Osteocyte (in vitro differentiated cells): ENCODE data around the gene WDR27. TPM values are rescaled to one million over a fixed set of nuclear protein-coding genes. Genes with fewer than 3 reads are reported as not detected.

ENCODE experiments used
- DNase-seq: peaks from one replicate; pipeline ENCODE4 v3.0.0; 2021; ENCODE audit warnings: mixed read lengths; ENCODE audit not compliant: unreplicated experiment; ENCODE audit errors: extremely low spot score
- H3K27ac Mint-ChIP-seq: one replicate; pipeline ENCODE4 v1.8.0; 2021; ENCODE audit warnings: mild to moderate bottlenecking, mixed read lengths; ENCODE audit not compliant: unreplicated experiment
- H3K27me3 Mint-ChIP-seq: one replicate; pipeline ENCODE4 v1.8.0; 2021; ENCODE audit warnings: mixed read lengths; ENCODE audit not compliant: unreplicated experiment
- H3K36me3 Mint-ChIP-seq: one replicate; pipeline ENCODE4 v1.8.0; 2021; ENCODE audit warnings: mixed read lengths; ENCODE audit not compliant: unreplicated experiment
- H3K4me1 Mint-ChIP-seq: one replicate; pipeline ENCODE4 v1.8.0; 2021; ENCODE audit warnings: mixed read lengths; ENCODE audit not compliant: unreplicated experiment
- H3K4me3 Mint-ChIP-seq: one replicate; pipeline ENCODE4 v1.8.0; 2021; ENCODE audit warnings: mild to moderate bottlenecking, moderate library complexity, mixed read lengths; ENCODE audit not compliant: unreplicated experiment
- H3K9me3 Mint-ChIP-seq: one replicate; pipeline ENCODE4 v1.8.0; 2021; ENCODE audit warnings: mixed read lengths; ENCODE audit not compliant: unreplicated experiment
- long read RNA-seq: library from polyadenylated mRNA; unstranded; transcript quantifications from one replicate; pipeline ENCODE4 v2.0.0, GENCODE V29; 2021
- total RNA-seq: library from RNA; stranded (reverse); gene quantifications from 2 replicates; pipeline ENCODE4 v1.2.1, GENCODE V29; 2021
- TF ChIP-seq, protein P1 (sequence below): fragments of 200-600 bp; sonication (generic); IDR thresholded peaks from 2 replicates; pipeline ENCODE4 v1.5.0; 2021; ENCODE audit warnings: antibody characterized with exemption, mild to moderate bottlenecking, moderate library complexity

WDR27 gene
- 37.0 and 37.4 TPM in 2 replicates for total RNA-seq
- long read RNA-seq, partial matches to known transcripts: 2 of 11 reads
- long read RNA-seq, other reads (novel, unspliced or antisense): 8 of 11 reads

DNA sequence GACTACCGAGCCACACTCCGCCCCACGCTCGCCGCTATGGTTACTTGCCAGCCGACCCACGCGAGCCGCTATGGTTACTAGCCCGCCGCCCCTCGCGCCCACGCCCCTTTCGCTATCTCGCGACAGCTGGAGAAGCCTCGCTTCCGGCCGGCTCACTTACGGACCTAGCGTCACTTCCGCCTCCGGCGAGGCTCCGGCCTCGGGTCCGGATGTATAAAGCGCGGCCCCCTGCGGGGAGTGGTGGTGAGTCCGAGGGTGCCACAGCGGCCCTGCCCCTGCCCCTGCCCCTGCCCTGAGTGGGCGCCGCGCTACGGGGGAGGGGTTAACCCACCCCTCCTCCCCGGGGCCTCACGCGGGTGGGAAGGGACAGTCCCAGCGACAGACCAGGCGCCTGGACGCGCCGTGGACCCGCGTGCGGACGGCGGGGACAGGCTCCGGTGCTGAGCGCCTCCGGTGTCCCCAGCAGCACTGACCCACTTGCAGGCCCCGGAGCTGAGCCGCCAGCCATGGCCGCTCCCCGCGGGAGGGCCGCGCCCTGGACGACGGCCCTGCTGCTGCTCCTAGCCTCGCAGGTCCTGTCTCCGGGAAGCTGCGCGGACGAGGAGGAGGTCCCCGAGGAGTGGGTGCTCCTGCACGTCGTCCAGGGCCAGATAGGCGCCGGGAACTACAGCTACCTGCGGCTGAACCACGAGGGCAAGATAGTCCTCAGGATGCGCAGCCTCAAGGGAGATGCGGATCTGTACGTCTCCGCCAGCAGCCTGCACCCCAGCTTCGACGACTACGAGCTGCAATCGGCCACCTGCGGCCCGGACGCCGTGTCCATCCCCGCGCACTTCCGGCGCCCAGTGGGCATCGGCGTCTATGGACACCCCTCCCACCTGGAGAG, at the start of gene WDR27, which contains the start of gene C6orf120:
TSS of gene WDR27 (minus strand) at position 76 of the 886 bp plus-strand sequence. CDS start 13,024 bp downstream, outside the sequence.
TSS of gene C6orf120 (plus strand) at position 173 of the 886 bp plus-strand sequence. CDS start at position 507, 334 bp downstream.
- peak within 1 kb of the TSS; percentile 90 for H3K27ac Mint-ChIP-seq

DNA sequence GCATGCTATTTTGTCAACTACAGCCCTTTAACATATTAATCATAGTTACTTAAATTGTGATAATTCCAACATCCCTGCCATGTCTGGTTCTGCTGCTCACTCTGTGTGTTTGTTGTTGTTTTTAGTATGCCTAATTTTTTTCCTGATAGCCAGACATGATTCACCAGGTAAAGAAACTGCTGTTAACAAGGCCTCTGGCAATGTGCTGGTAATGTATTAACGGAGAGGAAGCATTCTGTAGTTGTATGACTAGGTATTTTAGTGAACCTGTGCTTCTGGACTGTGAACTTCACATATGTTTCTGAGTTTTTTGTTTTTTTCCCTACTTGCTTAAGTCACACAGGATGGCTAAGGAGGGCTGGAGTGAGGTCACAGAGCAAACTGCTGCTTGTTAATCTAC, 44.7 kb upstream of the WDR27 start:
- peaks cover 2% of the 10 kb centered on the region for H3K36me3 Mint-ChIP-seq
- H3K9me3 Mint-ChIP-seq: peaks cover 19% of the 10 kb centered on the region
- H3K27me3 Mint-ChIP-seq: peaks cover 8% of the 10 kb centered on the region
- DNase-seq: no peak
- peaks cover 15% of the 10 kb centered on the region for H3K4me1 Mint-ChIP-seq
- H3K27ac Mint-ChIP-seq: no peak overlapping the region
- no peak overlapping the region for H3K4me3 Mint-ChIP-seq
- TF ChIP-seq, protein P1, sequence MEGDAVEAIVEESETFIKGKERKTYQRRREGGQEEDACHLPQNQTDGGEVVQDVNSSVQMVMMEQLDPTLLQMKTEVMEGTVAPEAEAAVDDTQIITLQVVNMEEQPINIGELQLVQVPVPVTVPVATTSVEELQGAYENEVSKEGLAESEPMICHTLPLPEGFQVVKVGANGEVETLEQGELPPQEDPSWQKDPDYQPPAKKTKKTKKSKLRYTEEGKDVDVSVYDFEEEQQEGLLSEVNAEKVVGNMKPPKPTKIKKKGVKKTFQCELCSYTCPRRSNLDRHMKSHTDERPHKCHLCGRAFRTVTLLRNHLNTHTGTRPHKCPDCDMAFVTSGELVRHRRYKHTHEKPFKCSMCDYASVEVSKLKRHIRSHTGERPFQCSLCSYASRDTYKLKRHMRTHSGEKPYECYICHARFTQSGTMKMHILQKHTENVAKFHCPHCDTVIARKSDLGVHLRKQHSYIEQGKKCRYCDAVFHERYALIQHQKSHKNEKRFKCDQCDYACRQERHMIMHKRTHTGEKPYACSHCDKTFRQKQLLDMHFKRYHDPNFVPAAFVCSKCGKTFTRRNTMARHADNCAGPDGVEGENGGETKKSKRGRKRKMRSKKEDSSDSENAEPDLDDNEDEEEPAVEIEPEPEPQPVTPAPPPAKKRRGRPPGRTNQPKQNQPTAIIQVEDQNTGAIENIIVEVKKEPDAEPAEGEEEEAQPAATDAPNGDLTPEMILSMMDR: no peak

More for the DNA sequence above, at the start of gene WDR27, which contains the start of gene C6orf120:
- H3K9me3 Mint-ChIP-seq: no peaks in the 10 kb centered on the region
- DNase-seq: peak; percentile 98
- H3K4me1 Mint-ChIP-seq: peaks cover 37% of the 10 kb centered on the region
- H3K4me3 Mint-ChIP-seq: peak within 1 kb of the TSS; percentile 88
- peaks cover 7% of the 10 kb centered on the region for H3K36me3 Mint-ChIP-seq
- TF ChIP-seq, protein P1: no peak
- H3K27me3 Mint-ChIP-seq: no peaks in the 10 kb centered on the region

DNA sequence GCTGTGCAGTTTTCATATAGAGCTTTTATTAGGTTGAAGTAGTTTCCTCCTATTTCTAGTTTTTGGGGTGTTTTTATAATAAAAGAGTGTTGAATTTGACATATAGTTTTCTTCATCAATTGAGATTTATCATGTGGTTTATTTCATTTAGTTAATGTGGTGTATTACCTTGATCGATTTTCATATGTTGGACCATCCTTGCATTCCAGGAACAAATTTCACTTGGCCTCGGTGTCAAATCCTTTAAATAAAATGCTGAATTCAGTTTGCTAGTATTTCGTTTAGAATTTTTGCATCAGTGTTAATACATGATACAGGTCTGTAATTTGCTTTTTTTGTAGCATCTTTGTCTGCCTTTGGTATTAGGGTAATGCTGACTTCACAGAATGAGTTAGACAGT, 43.6 kb upstream of the WDR27 start:
- peaks cover 2% of the 10 kb centered on the region for H3K36me3 Mint-ChIP-seq
- H3K9me3 Mint-ChIP-seq: peaks cover 19% of the 10 kb centered on the region
- DNase-seq: no peak
- TF ChIP-seq, protein P1: no peak
- no peak overlapping the region for H3K27ac Mint-ChIP-seq
- peaks cover 6% of the 10 kb centered on the region for H3K4me1 Mint-ChIP-seq
- peaks cover 8% of the 10 kb centered on the region for H3K27me3 Mint-ChIP-seq
- H3K4me3 Mint-ChIP-seq: no peak overlapping the region

DNA sequence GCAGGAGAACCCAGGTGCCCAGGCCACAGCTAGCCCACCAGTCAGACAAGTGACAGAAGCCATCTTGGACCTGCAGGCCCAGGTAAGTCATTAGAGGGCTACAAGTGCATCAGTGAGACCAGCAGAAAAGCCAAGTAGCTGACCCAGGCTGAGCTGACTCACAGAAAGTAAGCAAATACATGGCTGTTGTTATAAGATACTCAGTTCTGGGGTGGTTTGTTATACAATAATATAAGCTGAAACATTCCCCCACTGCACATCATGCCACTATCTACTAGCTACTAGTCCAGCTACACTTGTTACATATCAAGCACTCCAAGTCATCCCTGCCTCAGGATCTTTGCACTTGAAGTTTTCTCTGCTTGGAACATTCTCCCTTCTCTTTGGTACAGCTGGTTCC, 39.5 kb upstream of the WDR27 start:
- Mint-ChIP-seq H3K27ac (no peak overlapping the region), H3K27me3 (peaks cover 18% of the 10 kb centered on the region), H3K4me3 (no peak overlapping the region), H3K9me3 (peaks cover 10% of the 10 kb centered on the region), H3K4me1 (no peaks in the 10 kb centered on the region), H3K36me3 (no peaks in the 10 kb centered on the region)
- DNase-seq: no peak
- TF ChIP-seq, protein P1: no peak

DNA sequence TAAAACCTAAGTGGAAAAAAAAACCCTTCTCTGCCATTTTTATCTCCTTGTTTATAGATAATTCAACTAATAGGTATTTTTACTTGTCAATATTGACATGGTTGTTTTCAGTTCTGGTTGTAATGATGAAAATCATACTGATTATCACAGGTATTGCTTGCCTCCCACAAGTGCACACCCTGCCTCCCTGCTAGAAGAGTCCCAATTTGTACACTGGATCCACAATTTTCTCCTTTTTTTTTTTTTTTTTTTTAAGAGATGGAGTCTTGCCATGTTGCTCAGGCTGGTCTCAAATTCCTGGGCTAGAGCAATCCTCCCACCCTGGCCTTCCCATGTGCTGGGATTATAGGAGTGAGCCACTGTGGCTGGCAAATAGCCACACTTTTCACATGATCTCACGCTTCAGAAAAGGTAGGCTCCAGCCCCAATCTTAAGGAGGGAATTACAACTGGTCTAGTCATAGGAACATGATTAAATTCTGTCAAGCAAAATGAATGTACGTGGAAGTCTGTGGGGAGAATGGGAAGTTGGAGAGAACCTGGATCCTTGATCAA, 37.2 kb upstream of the WDR27 start:
- Mint-ChIP-seq H3K4me1 (no peaks in the 10 kb centered on the region), H3K36me3 (peaks cover 2% of the 10 kb centered on the region), H3K9me3 (peaks cover 4% of the 10 kb centered on the region), H3K27ac (no peak overlapping the region), H3K4me3 (no peak overlapping the region), H3K27me3 (peaks cover 33% of the 10 kb centered on the region)
- TF ChIP-seq, protein P1: no peak
- no peak for DNase-seq
